ENCODE data around the gene KCNE3.

DNA sequence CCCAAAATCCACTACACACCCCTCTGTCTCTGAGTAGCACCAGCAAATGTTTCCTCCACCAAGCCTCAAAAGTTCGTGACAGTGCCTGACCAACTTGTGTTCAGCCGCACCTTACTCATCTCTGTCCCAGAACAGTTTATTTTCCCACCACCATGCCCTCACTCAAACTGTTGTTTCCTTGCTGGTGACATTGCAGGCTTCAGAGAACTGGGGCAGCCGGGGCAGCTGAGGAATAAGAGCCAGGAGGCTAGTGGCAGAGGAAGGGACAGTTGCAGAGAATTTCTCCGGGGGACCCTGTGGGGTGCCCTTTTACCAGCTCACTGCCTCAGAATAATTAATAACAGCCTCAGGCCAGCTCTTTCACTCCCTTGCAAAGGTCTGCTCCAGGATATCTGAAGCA is 709 bp upstream of the KCNE3 start:
- TF ChIP-seq, protein P1, sequence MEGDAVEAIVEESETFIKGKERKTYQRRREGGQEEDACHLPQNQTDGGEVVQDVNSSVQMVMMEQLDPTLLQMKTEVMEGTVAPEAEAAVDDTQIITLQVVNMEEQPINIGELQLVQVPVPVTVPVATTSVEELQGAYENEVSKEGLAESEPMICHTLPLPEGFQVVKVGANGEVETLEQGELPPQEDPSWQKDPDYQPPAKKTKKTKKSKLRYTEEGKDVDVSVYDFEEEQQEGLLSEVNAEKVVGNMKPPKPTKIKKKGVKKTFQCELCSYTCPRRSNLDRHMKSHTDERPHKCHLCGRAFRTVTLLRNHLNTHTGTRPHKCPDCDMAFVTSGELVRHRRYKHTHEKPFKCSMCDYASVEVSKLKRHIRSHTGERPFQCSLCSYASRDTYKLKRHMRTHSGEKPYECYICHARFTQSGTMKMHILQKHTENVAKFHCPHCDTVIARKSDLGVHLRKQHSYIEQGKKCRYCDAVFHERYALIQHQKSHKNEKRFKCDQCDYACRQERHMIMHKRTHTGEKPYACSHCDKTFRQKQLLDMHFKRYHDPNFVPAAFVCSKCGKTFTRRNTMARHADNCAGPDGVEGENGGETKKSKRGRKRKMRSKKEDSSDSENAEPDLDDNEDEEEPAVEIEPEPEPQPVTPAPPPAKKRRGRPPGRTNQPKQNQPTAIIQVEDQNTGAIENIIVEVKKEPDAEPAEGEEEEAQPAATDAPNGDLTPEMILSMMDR (optimal IDR thresholded peaks at IDR 0.05 in 1 of 3, IDR thresholded peaks at IDR 0.05 in 1 of 3, conservative IDR thresholded peaks at IDR 0.05 in 1 of 3; ENCODE audit: extremely low read depth in 1 of 3, insufficient read depth in 2 of 3, low read length in 3 of 3): no peak
- TF ChIP-seq EZH2 (IDR thresholded peaks at IDR 0.05; ENCODE audit: low read length): no peak

All from keratinocyte (primary cell).